HL-60/S4 treated with retinoic acid at 250 ng/mL for 4 days and 3 days (cell line): ENCODE results near the gene VTN.

ENCODE experiments used
- in situ Hi-C: fragments of 300-500 bp; cut with MboI; formaldehyde crosslinking; loops from 2 replicates; pipeline ENCODE4 v1.7.0; 2022; ENCODE audit warnings: low sequenced_read_pairs

VTN gene

GRCh38 chr17:28370744-28371103 is 617 bp upstream of the VTN start:
- in situ Hi-C loops, result no loop called here

GRCh38 chr17:28369684-28370034 is 448 bp downstream of the VTN start:
- in situ Hi-C loops, result no loop called here

- in situ Hi-C loops, result no loop called here
Measured at GRCh38 chr17:28368915-28369683, 1.0 kb downstream of the VTN start.

- in situ Hi-C loops, result no loop called here
Measured at GRCh38 chr17:28368306-28368831, 1.7 kb downstream of the VTN start.

GRCh38 chr17:28367641-28368305 is 2.3 kb downstream of the VTN start:
- in situ Hi-C loops, result no loop called here

DNA sequence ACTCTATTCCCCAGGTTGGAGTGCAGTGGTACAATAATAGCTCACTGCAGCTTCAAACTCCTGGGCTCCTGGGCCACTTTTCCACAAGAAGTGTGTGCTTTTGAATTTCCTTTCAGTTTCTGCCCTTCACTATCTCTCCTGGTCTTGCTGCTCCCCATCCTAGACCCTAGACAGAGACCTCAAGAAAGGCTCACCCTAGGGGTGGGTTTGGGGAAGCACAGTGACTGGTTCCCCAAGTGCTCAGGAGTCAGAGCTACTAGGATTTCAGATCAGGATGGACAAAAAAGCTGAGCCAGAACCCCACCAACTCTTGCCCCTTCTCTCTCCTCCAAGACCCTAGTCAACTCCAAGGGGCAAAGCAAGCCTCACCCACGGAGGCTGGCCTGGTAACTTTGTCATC is 3.5 kb downstream of the VTN start:
- in situ Hi-C loops, result no loop called here

GRCh38 chr17:28365487-28365886 is 4.6 kb downstream of the VTN start:
- in situ Hi-C loops, result no loop called here

GRCh38 chr17:28364665-28365363 is 5.3 kb downstream of the VTN start, which contains the start of gene SEBOX:
TSS of gene SEBOX (minus strand) at chr17:28365199. CDS start at chr17:28365151, 48 bp downstream.
- in situ Hi-C loops, result no loop called here

- in situ Hi-C loops, result no loop called here
Measured at GRCh38 chr17:28363776-28364650, 6.1 kb downstream of the VTN start.

- in situ Hi-C loops, result no loop called here
Measured at GRCh38 chr17:28363186-28363585, 6.9 kb downstream of the VTN start.

- in situ Hi-C loops, result no loop called here
Measured at GRCh38 chr17:28357901-28358197, 12.3 kb downstream of the VTN start.

- in situ Hi-C loops, result no loop called here
Measured at GRCh38 chr17:28357061-28357900, 12.8 kb downstream of the VTN start, which contains the start of gene POLDIP2. TSS of gene POLDIP2 (minus strand) at chr17:28357527. CDS start at chr17:28357448, 79 bp downstream.

DNA sequence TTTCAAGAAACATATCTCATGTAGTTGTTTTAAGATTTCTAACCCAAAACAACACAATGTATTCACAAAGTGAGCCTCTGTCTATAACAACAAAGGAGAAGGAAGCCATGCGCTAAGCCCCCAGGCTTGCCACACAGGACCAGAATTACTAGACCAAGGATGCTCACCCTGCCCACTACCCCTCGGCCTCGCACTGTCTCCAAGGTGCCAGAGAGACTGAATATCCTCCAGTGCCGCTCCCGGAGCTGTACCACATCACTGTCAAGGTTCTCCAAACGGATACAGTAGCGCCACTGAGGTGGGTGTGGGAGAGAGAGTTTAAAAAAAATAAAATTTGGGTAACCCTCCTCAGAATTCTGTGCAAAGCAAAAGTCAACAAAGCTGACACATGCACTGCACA is 19.8 kb downstream of the VTN start:
- in situ Hi-C loops, result no loop called here

- in situ Hi-C loops, result no loop called here
Measured at GRCh38 chr17:28348979-28349378, 21.1 kb downstream of the VTN start.

DNA sequence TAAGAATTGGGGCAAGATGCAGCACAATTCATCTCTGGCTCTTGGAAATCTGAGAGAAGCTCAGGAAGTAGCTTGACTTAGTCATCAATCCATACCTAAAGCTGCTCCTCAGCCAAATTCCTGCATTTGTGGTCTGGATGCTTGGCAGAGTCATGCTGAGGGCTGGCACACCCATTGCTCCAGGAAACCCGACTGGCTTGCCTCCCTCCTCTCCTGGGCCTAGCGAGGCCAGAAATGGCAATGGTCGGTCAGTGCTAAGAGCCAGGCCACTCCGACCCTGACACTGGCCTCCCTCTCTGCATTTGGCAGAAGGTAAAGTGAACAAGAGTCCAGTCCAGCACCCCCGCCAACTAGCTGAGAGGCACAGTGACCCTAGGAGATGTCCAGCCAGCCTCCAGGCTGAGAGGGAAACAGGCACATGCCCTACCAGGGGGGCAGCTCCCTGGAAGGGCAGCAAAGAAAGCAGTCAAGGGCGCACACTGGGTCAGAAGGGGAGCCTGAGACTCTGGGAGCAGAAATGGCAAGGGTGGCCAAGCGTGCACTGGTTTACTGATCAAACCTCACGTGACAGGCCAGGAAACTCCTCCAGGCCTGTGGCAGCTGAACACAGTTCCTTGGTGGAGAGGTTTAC is 22.7 kb downstream of the VTN start:
- in situ Hi-C loops, result no loop called here

DNA sequence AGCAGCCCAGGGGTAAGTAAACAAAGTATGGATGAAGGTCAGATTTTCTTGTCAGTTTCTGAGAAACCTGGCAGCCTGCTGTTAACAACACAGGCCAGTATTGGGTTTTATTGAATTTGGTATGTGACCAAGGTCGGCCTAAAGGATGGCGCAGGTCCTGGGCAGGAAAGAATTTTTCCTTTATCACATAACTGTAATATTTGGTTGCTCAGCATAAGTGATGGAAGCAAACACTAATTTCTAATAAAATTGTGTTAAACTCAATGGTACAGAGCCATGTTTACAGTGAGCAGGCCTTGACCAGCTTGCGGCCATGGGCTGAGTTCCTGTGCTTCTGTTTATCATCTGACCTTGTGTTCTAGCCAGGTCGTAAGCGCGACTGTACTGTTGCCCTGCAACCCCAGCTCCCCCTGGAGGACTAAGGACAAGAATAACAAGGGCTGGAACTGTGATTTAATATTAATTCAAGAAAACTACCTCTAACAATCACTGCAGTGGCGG is 23.3 kb downstream of the VTN start:
- in situ Hi-C loops, result no loop called here

DNA sequence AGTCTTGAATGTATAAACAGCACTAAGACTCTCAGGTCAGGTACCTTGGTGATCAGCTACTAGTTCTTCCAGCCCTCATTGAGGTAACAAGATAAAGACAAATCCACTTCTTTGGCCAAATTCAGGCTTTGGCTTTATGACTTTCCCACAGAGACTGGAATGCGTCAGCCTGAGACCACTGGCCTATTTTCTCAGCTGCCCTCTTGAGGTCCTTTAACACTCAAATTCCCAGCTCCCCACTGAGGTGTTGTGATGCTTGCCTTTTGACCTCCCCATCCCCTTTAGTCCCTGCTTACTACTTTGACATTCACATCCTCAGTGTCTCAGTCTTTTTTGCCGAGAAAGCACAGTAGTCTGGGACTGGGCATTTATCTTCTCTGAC is 23.9 kb downstream of the VTN start:
- in situ Hi-C loops, result no loop called here

GRCh38 chr17:28345419-28346198 is 24.5 kb downstream of the VTN start:
- in situ Hi-C loops, result no loop called here
